Epithelial cell of prostate (primary cell): Measurements from ENCODE around the gene EVA1C.
"Not testable (repeated sequence)": the region's sequence is repeated elsewhere in the genome, so short reads cannot be mapped to it uniquely, and the experiment has no call there.

ENCODE experiments used
- DNase-seq: peaks from one replicate; pipeline ENCODE4 v3.0.0-alpha.2; 2011; ENCODE audit warnings: low read depth, low spot score
- H3K27ac ChIP-seq: fragments of 450-650 bp; 2 replicates; pipeline ENCODE4 v1.5.1; 2017; ENCODE audit warnings: mild to moderate bottlenecking

EVA1C gene

DNA sequence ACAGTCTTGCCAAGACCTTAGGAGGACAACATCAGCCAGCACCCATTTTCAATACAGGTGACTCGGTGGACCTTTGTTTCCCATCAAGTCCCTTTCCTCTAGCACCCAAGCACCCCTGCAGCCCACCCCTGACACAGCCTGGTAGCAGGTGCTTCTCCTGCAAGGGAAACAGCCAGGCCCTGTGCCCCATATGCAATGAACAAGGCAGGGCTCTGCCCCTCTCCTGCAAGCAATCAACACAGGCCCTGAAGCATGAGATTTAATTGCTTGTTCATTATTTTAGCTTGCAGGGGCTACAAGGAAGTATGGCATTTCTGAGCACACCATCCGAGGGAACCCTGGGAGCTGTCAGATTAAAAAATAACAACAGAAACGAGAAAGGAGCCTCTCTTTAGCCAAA lies 137.4 kb downstream of the EVA1C start:
- no peak for DNase-seq
- H3K27ac ChIP-seq: no peak overlapping the region

DNA sequence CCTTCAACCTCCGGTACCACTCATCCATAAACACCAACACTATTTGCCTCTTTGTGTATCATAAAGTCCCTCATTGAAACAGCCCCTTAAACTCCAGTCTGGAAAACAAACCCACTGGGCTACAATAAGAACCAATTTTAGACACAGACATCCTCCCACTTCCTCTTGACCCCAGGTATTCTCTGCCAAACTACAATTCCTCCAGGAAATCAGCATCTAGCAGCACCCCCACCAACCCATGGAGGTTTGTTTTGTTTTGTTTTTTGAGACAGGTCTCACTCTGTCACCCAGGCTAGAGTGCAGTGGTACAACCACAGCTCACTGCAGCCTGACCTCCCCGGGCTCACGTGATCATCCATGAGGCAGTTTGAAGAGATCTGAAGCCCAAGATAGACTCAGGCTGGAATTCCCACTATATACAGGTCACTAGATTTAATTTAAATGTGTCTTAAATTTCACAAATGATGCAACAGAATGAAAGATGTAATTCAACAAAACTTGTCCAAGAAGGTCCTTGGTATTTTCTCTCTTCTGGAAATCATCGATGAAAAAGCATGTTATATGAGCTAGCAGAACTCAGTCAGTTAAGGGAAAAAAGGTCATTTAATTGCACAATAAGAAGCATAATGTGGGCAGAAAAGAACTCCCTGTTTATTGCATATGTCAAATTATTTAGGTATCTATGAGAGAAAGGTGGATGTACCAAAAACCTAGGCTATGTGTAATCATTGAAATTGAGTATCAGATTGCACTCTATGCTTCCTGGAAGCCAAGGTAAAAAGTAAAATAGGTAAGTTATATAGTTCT lies 142.5 kb downstream of the EVA1C start:
- H3K27ac ChIP-seq: no peak overlapping the region
- DNase-seq: no peak

DNA sequence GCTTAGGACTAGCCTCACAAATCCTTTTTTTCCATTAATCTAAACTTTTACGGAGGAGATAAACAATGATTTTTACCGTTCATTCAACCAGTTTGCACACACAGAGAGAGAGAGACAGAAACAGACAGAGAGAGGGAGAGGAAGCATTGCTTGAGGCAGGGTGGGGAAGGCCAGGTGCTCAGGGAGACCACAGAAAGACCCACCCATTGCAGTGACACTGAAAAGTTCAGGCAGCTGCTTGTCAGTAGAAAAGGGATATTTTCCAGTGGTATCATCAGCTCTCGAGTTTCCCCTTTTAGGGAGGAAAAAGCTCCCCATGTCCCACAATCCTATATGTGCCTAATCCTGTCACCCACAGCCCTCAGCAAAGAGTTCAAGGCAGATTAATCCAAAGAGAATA lies 145.6 kb downstream of the EVA1C start:
- no peak overlapping the region for H3K27ac ChIP-seq
- DNase-seq: no peak

DNA sequence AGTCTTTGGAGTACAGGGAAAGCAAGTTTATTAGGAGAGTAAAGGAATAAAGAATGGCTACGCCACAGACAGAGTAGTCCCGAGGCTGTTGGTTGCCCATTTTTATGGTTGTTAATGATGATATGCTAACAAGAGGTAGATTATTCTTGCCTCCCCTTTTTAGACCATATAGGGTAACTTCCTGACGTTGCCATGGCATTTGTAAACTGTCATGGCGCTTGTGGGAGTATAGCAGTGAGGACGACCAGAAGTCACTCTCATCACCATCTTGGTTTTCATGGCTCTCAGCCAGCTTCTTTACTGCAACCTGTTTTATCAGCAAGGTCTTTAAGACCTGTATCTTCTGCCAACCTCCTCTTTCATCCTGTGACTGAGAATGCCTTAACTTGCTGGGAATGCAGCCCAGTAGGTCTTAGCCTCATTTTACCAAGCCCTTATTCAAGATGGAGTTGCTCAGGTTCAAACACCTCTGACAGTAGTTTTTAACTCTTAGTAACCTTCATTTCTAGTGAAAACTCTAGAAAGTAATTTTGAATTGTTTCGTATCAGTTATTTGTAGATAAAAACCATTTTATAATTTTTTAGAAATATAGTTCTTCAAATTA lies 146.6 kb downstream of the EVA1C start:
- no peak overlapping the region for H3K27ac ChIP-seq
- DNase-seq: no peak

DNA sequence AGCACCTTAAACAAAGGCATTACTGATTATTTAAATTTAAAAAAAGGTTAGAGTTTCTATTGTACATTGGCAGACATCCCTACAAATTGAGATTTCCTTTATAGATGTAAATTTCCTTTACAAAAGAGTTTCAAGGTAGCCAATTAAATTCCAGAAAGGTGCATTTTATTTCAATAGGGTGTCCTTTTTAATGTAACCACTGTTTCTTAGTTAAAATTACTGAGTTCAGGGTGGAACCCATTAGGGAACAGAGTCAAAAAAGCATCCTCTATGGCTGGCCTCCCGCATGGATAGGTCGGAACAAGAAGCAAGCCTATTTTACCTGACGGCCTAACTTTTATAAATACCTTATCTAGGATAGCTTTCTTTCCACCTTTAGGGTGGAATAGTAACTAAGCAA lies 148.4 kb downstream of the EVA1C start:
- DNase-seq: no peak
- H3K27ac ChIP-seq: no peak overlapping the region

DNA sequence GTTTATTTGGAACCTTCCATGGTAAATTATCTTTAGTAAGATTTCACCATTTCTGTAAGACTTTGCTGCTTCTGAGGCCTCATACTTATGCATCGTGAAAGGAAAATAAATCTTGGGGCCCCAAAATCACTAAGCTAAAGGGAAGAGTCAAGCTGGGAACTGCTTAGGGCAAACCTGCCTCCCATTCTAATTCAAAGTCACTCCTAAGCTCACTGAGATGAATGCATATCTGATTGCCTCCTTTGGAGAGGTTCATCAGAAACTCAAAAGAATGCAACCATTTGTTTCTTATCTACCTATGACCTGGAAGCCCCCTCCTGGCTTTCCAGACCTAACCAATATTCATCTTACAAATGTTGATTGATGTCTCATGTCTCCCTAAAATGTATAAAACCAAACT lies 149.0 kb downstream of the EVA1C start:
- DNase-seq: not testable (repeated sequence)

DNA sequence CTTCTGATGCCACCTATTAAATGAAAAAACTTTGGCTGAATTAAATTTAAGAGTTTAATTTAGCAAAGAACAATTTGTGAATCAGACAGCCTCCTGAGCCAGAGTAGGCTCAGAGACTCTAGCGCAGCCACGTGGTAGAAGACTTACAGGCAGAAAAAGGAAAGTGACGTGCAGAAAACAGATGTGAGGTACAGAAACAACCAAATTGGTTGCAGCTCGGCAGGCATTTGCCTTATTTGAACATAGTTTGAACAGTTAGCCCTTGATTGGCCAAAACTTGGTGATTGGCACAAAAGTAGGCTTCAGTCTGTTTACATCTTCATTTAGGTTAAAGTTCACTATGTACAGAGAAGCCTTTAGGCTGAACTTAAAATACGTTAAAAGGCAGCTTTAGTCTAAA lies 149.9 kb downstream of the EVA1C start:
- no peak overlapping the region for H3K27ac ChIP-seq

More for the DNA sequence above, 149.0 kb downstream of the EVA1C start:
- not testable (repeated sequence) for H3K27ac ChIP-seq

DNA sequence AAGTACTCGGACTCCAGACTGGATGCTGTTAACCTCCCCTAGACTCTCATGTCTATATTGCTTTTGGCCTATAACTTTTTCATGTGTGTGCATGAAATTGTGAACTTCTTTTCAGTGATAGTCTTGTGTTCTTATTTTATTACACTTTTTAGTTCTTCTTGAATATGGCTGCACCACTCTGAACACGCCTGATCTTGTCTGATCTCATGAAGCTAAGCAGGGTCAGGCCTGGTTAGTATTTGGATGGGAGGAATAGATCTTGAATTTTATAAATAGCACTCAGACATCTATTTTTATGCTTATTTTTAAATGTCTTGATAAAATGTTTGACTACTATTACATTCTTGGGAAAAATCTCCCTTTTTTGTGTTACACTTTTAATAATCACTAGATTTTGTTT lies 150.4 kb downstream of the EVA1C start:
- DNase-seq: no peak
- H3K27ac ChIP-seq: no peak overlapping the region

More for the DNA sequence above, 149.9 kb downstream of the EVA1C start:
- DNase-seq: no peak
